PC-3 (cell line): ENCODE data around the gene MEST.

Experiments
- CTCF ChIP-seq: fragments of 300-600 bp; sonication (generic); conservative IDR thresholded peaks from 2 replicates; pipeline ENCODE4 v1.5.1; 2017; ENCODE audit warnings: antibody characterized with exemption, low read depth, mild to moderate bottlenecking, low read length
- EZH2 ChIP-seq: fragments of 300-600 bp; sonication (generic); IDR thresholded peaks from one replicate; pipeline ENCODE4 v1.6.1; 2017; ENCODE audit warnings: antibody characterized with exemption, mild to moderate bottlenecking, low read length; ENCODE audit not compliant: unreplicated experiment
- EZH2phosphoT487 ChIP-seq: fragments of 300-600 bp; sonication (generic); IDR thresholded peaks from 2 replicates; pipeline ENCODE4 v1.6.1; 2018; ENCODE audit warnings: mild to moderate bottlenecking, antibody characterized with exemption, low read length, borderline replicate concordance

DNA sequence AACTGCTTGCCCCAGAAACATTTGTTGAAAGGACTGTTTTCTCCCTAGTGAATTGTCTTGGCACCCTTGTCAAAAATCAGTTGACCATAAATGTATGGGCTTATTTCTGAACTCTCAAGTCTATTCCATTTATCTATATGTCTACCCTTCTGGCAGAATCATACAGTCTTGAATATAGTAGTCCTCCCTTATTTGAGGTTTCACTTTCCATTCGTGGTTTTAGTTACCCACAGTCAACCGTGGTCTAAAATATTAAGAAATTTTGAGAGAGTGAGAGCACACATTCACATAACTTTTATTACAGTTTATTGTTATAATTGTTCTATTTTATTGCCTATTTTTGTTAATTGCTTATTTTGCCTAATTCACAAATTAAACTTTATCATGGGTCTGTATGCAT lies 33.6 kb upstream of the MEST start:
- TF ChIP-seq CTCF (no peak), EZH2 (no peak), EZH2phosphoT487 (no peak)
